Mesenteric fat pad (tissue), 1 donor: ENCODE results near the gene PYGB. TPM values are rescaled to one million over a fixed set of nuclear protein-coding genes. Genes with fewer than 3 reads are reported as not detected.

Experiments
- DNase-seq: peaks from one replicate; pipeline ENCODE4 v3.0.0-alpha.2; 2020; ENCODE audit warnings: low spot score
- long read RNA-seq: library from polyadenylated mRNA; unstranded; transcript quantifications from one replicate; pipeline ENCODE4 v2.0.0, GENCODE V29; 2020
- total RNA-seq: library from RNA; stranded (reverse); fragmentation: NEBNext Ultra II Directional; extraction: Animal tissue kit (Norgen Biotek cat#: 25700); gene quantifications from one replicate; pipeline ENCODE4 v1.2.1, GENCODE V29; 2021
- donor health status: DM: yes; HTN: yes; CAD: no.

Gene PYGB
- 121 TPM for total RNA-seq
- long read RNA-seq, full-length matches to known transcripts = 120 of 233 reads
- long read RNA-seq, partial matches to known transcripts = 99 of 233 reads
- long read RNA-seq, other reads (novel, unspliced or antisense) = 14 of 233 reads

DNA sequence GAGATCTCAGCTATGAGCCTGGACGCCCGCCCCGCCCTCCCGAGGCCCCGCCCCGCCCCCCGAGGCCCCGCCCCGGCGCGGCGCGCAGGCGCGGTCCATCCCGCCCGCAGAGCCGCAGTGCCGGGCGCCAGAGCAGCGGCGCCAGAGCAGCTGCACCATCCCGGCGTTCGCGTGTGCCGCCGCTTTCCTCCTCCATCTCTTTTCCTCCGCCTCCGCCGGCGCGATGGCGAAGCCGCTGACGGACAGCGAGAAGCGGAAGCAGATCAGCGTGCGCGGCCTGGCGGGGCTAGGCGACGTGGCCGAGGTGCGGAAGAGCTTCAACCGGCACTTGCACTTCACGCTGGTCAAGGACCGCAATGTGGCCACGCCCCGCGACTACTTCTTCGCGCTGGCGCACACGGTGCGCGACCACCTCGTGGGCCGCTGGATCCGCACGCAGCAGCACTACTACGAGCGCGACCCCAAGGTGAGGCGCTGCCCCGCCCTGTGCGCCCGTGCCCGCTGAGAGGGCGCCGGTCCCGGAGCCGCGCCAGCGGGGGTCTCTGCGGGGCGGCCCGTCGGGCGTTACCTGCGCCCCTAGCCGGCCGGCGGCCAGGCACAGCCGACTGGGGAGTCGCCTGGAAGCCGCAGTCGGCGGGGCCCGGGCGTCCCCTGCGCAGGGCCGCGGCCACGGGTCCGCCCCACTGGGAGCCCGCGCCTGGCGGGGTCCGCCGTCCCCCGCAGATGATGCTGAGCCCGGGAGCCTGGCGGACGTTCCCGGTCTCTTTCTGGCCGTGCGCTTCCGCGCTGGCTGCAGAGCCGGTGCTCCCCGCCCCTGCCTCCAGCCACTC, at the start of gene PYGB:
Gene PYGB (plus strand): TSS at position 130 of the 830 bp plus-strand sequence. CDS start 94 bp downstream, at position 224.
- DNase-seq = peak; percentile 94

DNA sequence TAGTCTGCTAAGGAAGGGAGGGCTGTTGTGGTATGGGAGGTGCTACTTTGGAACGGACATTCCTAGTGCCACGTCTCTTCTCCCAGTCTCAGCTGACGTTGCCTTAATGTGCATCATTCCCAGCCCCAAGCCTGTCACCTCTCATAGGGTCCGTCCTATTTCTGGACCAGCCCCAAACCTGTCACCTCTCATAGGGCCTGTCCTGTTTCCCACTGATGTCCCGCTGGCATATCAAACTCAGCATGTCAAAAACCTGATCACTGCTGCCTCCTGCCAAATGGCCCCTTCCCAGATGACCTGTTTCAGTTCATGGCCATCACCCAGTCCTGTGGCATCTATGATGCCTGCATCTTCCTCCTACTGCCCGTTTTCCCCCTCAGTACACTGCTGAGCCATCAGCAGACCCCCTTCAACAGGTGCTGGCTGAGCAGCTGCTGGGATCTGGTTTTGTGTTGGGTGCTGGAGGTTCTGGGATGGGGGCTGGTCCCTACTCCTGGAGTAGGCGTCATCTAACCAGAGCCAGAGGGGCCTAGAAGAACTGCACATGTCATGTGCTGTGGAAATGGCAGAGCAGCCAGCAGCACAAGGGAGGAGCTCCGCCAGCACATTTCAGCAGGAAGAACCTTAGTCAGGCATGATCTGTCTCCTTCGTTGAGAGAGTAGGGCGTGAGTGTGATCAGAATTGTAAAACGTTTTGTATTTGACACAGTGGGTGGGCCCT, 49.1 kb upstream of the PYGB start:
- DNase-seq = no peak

DNA sequence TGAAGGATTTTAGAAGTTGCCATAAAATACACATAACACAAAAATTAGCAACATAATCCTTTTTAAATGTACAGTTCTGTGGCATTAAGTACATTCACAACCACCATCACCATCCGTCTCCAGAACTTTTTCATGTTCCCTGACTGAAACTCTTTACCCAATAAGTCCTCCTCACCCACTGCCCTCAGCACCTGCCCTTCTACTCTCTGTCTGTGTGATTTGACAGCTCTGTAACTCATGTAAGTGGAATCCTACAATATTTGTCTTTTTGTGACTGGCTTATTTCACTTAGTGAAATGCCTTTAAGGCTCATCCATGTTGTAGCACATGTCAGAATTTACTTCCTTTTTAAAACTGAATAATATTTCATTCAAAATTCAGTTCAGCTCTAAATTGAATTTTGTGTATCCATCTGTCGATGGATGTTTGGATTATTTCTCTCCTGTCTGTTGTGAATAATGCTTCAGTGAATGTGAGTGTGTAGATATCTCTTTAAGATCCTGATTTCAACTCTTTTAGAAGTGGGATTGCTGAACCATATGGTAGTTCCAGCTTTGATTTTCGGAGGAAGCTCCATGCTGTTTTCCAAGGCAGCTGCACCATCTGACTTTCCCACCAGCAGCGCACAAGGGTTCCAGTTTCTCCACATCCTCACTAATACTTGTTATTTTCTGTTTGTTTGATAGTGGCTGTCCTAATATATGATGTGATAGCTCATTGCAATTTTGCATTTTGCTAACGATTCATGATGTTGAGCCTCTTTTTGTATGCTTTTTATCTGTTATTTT, 48.2 kb upstream of the PYGB start:
- DNase-seq = no peak

DNA sequence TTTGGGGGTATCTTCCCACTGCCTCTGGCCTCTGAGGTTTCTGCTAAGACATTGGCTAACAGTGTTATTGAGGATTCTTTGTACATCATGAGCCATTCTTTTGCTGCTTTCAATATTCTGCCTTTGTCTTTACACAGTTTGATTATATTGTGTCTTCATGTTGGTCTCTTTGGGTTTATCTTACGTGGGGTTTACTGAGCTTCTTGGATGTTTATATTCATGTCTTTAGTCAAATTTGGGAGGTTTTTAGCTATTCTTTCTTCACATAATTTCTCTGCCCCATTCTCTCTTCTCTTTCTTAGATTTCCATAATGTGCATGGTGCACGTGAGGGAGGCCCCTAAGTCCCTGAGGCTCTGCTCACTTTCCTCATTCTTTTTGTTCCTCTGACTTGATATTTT, 44.8 kb upstream of the PYGB start:
- no peak for DNase-seq

DNA sequence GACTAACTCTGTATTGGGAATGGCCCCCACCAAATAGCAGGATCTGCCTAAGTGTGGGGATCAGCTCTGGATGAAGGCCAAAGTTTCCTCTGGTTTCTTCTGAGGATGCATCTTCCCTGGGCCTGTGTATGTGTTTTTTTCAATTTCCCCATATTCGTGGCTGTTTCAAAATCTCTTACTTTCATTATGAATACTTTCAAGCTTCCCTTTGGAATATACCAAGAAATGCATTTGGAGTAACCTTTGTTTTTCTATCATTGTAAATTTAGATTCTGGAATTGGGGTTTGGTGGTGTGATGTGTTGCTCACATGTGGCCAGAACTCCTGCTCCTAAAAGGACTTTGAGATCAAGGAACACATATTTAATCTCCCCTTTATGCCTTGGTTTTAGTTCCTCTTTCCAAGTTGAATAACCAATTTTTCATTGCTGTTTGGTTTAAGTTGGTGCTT, 44.0 kb upstream of the PYGB start:
- DNase-seq = no peak

DNA sequence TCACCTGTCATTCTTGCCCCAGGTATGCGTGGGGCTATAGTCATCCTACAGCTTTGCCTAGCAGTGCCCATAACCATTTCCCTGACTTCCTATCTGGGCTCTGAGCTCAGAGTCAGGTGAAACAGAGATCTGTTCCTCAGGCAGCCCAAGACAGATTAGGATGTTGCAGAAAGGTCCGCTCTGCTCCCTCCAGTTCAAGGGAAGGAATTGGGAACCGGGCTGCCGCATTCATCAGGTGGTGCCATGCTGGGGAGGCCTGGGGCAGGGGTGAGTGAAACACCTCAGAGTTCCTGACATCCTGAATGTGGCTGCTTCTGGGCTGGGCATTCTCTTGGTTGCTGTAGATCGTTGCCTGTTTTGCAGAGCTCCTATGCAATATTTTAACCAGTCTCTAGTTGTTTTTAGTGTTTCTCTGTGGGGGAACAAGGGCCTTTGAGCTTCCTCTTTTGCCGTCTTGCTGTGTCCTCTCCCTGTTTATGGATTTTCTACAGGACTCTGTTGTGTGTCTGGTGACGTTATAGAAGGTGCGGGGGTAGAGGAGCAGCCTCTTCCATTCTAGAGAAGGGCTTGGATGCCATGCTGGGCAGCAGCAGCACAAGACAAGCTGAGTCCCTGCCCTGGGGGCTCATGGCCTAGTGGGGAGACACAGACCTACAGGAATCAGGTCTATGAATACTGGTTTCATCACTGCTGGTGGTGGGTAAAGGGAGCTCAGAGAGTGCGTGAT, 43.2 kb upstream of the PYGB start:
- no peak for DNase-seq

DNA sequence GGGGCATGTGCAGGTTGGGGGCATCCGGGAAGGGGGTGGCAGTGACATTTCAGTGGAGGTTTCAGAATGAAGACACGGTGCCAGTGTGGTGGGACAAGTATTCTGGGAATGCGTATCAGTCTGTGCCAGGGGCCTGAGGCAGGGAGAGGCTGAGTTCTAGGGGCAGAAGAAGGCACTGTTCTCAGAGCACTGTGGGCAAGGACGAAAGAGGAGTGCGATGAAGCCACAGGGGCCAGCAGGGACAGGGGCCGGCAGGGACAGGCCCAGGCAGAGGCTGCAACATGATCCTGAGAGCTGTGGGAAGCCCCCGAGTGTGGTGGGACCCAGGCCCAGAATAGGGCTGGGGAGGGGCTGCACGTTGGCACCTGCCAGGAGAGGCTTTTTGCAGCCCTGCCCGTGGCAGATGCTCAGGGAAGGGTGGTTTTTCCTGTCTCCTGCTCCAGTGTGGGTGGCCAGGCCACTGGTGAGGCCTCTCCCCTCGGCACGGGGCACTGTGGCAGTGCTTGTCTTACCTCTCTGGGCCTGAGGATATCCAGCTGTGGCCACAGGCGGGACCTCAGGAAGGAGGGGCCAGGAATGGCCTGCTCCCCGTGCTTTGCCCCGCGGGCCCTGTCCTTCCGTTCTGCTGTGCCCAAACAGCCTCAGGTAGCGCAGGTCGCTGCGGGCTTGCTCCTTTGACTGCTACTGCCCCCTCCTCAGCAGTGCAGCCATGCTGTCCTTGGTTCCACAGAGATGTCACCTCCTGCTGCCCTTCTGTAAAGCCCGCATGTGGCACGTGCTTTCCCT, 42.4 kb upstream of the PYGB start:
- peak; percentile 82 for DNase-seq

DNA sequence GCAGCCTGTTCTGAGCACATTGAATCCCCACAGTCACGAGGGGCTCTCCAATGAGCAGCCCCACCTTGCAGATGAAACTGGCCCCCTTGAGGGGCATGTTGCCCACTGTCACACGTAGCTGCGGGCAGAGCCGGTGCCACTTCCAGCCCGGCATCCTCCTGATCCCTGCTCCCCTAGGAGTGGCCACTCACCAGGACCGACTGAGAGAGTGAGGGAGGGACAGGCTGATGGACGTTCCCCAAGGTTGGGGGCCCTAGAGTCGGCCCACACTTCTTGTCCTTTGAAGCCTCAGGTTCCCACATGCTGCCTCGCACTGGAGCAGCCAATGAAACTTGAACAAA, 41.9 kb upstream of the PYGB start:
- peak; percentile 22 for DNase-seq

DNA sequence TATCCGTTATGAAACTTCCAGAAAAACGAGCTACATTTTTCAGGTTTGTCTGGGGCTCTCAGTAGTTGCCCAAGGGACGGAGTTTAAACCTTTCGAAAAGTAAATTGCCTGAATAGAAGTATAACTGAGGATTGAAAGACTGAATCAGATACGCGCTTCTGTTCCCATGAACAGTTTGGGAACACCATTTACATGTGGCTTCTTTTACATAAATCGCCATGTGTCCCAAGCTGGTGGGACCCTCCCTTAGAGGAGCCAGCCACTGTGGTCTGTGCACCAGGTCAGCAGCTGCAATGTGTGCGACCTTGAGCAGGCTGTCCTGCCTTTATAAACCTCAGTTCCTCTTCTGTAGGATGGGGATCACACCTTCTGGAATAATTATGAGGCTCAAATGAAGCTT, 41.3 kb upstream of the PYGB start:
- DNase-seq = peak; percentile 47

DNA sequence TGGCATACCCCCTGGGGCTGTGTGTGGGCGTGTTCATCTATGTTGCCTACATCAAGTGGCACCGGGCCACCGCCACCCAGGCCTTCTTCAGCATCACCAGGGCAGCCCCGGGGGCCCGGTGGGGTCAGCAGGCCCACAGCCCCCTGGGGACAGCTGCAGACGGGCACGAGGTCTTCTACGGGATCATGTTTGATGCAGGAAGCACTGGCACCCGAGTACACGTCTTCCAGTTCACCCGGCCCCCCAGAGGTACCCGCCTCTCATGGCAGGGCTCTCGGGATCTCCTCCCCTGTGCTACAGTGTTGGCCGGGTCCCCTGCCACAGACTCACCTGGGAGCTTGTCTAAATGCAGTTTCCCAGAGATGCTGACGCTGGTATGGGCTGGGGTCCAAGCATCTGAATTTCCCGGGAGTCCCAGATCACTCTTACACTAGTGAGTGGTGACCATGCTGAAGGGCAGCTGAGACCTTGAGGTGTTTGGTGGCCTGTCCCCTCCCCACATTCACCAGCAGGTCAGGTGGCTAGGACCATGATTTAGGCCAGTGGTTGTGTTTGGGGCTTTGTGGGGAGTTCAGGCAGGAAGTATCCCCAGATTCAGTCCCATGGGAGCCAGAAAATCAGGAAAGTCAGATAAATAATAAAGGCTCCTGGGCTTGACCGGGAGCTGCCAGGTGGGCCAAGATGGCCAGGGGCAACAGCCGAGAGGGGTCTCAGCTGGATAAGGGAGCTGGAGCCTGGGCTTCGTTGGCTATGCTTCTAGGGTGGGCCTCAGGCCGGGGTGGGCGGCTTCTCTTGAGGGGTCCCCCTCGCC, 40.5 kb upstream of the PYGB start:
- peak; percentile 88 for DNase-seq

DNA sequence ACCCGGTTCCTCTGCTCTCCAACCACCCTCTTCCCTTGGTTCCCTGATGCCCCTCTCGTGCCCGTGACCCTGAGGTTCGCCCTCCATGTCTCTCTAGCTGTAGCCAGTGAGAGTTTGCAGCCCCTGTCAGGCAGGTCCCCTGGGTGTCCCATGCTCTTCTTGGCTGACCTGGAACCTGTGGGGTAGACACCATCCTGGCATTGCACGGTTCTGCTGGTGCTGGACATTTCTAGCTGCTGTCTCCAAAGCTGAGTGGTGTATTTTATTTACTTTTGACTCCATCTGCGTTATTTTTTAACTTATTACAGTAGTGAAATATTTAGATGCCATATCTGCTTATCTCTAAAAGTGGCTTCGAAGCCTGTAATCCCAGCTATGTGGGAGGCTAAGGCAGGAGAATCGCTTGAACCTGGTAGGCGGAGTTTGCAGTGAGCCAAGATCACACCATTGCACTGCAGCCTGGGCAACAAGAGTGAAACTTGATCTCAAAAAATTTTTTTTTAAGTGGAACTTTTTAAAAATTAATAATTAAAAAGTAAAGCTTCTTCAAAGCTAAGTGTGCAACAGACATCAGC, 39.8 kb upstream of the PYGB start:
- no peak for DNase-seq

DNA sequence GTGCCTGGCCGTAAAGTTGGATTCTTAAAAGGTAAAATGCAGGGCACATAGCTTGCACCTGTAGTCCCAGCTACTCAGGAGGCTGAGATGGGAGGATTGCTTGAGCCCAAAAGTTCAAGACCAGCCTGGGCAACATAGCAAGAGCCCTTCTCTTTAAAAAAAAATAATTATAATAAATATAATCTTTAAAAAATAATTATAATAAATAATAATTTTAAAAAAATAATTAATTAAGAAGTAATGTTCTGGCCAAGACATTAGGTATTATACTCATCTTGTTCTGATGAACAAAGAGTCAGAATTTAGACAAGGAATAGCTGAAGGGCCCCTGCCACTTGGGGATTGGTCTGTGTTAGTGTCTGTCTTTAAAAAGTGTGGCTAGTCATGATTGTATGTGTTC, 38.5 kb upstream of the PYGB start:
- no peak for DNase-seq

DNA sequence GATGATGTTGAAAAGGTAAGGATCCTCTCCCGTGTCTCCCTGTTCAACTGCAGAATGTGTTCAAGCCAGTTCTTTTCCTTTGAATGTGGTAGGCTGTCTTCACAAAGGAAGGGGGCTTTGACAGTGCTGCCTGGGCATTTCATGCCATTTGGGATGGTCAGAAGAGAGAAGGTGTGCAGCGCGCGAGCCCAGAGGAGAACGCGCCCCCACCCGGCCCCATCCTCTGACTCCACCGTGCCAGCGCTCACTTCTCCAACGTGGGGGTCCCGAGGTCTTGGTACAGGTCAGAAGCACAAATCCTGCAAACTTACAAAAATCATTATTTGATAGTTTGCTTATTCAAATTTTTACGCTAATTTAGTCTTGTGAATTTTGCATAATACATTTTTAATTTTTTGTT, 38.0 kb upstream of the PYGB start:
- DNase-seq = no peak

DNA sequence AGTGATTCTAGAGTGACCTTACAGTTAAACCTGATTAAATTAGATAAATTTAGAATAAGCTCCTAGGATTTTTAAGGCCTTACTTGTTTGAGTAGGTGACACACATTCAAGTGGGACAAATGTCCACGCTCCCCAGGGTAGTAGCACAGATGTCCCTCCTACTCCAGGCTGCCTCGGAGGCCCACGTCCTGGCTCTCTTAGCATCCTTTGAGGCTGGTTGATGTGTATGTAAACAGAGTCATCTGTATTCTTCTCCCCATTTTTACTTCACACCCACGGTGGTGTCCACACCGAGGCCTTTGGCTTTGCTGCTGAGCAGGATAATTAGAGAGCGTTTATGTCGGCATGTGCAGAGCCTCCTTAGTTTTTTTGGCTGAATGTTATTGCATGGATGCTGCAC, 36.6 kb upstream of the PYGB start:
- DNase-seq = peak; percentile 49

DNA sequence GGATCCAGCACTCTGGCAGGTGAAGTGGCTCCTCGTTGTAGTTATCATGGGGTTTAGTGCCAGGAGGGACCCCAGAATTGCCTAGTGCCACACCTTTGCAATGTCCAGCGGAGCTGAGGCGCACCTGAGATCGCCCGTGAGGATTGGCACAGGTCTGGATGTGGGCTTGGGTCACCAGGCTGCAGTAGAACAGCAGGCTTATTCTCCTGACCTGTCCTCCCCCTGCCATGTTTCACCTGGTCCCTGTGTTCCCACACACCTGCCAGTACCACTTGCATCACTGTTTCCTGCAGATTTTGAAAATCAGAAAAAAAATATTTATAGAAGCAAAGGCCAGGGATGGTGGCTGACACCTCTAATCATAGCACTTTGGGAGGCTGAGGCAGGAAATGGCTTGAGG, 35.6 kb upstream of the PYGB start:
- peak; percentile 86 for DNase-seq

DNA sequence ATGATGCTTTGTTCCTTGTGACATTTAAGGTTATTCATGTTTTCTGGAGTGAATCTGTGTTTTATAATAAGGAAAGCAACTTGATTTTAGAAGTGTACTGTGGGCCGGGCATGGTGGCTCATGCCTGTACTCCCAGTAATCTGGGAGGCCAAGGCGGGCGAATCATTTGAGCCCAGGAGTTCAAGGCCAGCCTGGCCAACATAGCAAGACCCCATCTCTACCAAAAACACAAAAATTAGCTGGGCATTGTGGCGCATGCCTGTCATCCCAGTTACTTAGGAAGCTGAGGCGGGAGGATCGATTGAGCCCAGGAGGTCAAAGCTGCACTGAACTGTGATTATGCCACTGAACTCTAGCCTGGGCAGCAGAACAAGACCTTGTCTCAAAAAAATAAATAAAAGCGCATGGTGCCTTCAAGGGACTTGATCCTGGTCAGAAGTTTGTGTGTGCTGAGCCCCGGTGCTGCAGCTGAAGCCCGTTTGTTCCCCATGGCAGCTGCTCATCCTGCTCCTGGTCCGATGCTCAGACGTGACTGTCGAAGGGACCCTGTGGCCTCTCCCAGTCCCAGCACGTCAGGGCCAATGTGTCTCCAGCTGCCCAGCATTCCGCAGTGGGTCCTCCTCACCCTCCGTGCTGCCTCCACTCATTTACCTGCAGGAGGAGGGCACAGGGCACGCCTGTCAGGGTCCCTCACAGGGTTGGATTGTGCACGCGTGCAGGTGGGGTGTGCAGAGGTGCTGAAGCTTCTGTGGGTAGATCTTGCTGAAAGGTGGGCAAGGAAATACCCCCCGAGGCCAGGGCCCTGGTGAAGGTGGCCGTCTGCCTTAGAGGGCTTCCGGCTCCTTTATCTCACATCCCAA, 34.1 kb upstream of the PYGB start:
- DNase-seq = peak; percentile 76

DNA sequence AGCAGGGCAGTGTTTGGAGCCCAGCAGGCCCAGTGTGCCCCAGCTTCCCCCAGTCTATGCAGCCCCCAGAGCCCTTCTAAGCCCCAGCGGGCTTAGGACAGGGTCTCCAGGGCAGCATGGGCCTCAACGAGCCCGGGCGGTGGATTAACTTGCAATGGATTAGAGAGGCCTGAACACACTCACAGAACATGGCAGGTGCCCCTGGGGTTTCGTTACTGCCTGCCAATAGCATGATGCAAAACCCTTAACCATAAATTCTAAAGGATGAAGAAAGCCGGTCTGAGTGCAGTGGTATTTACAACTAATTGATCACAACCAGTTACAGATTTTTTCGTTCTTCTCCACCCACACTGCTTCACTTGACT, 33.5 kb upstream of the PYGB start:
- DNase-seq = no peak

DNA sequence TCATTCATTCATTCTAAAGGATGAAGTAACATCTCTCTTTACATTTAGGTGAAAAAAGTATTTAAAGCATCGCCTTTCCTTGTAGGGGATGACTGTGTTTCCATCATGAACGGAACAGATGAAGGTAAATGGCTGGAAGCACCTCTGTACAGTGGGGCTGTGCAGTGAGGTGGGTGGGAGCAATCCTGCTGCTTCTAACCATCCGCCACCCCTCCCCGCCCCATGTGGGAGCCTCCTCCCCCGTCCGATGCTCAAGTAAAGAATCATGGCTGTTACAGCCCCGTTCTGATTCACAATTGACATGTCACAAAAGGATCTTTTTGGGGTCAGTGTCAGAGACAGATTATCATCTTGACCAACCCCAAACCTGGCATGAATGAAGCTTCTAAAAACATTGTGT, 33.1 kb upstream of the PYGB start:
- peak; percentile 41 for DNase-seq
